SJSA1 (cell line): ENCODE data around the gene HHIP. TPM values are rescaled to one million over a fixed set of nuclear protein-coding genes. Genes with fewer than 3 reads are reported as not detected.

Experiments
- DNase-seq, 2 experiments: peaks; one replicate each; pipeline ENCODE4 v3.0.0-alpha.2; 2015 to 2020; ENCODE audit warnings: low spot score in 2 of 2, low read depth in 1 of 2
- H3K27ac ChIP-seq: fragments of 250-450 bp; sonication (Bioruptor Pico); 2 replicates; pipeline ENCODE4 v1.5.1; 2020; ENCODE audit warnings: mild to moderate bottlenecking, moderate library complexity
- H3K27me3 ChIP-seq: fragments of 250-450 bp; sonication (Bioruptor Pico); replicated peaks from 2 replicates; pipeline ENCODE4 v1.5.1; 2020; ENCODE audit warnings: mild to moderate bottlenecking, moderate library complexity
- H3K36me3 ChIP-seq: fragments of 250-450 bp; sonication (Bioruptor Pico); 2 replicates; pipeline ENCODE4 v1.5.1; 2020; ENCODE audit warnings: mild to moderate bottlenecking
- H3K4me1 ChIP-seq: fragments of 250-450 bp; sonication (Bioruptor Pico); replicated peaks from 2 replicates; pipeline ENCODE4 v1.6.1; 2021; ENCODE audit warnings: mild to moderate bottlenecking
- H3K4me3 ChIP-seq: fragments of 250-450 bp; sonication (Bioruptor Pico); 2 replicates; pipeline ENCODE4 v1.5.1; 2020; ENCODE audit warnings: mild to moderate bottlenecking
- H3K9me3 ChIP-seq: fragments of 250-450 bp; sonication (Bioruptor Pico); replicated peaks from 2 replicates; pipeline ENCODE4 v1.5.1; 2020; ENCODE audit warnings: mild to moderate bottlenecking
- total RNA-seq: library from RNA; depleted of rRNA; stranded (reverse); fragments of >200 nt; shearing (Covaris generic); gene quantifications from 2 replicates; pipeline ENCODE4 v1.2.3, GENCODE V29; 2014

HHIP gene
- total RNA-seq, 1 experiment from 2014 or later = 8.8 TPM

DNA sequence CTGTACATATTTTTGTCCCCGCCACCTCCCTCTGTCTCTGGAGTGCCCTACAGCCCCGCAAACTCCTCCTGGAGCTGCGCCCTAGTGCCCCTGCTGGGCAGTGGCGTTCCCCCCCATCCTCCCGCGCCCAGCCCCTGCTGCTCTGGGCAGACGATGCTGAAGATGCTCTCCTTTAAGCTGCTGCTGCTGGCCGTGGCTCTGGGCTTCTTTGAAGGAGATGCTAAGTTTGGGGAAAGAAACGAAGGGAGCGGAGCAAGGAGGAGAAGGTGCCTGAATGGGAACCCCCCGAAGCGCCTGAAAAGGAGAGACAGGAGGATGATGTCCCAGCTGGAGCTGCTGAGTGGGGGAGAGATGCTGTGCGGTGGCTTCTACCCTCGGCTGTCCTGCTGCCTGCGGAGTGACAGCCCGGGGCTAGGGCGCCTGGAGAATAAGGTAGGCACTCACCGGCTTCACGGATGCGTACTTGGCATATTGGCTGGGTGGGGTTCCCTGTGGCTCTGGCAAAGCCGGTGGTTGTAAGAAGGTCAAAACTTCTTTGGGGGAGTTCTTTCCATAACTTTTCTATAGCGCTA is 653 bp downstream of the HHIP start:
- H3K9me3 ChIP-seq = no peaks in the 10 kb centered on the region
- peaks cover 49% of the 10 kb centered on the region for H3K4me1 ChIP-seq
- no peaks in the 10 kb centered on the region for H3K36me3 ChIP-seq
- no peaks in the 10 kb centered on the region for H3K27me3 ChIP-seq
- H3K4me3 ChIP-seq = peak overlapping the region; percentile 53
- DNase-seq = peak; percentile 59 to 61
- no peak overlapping the region for H3K27ac ChIP-seq

- H3K27ac ChIP-seq = peak overlapping the region; percentile 13; the same call in 1 of the 2 replicates
- H3K27me3 ChIP-seq = no peaks in the 10 kb centered on the region
- H3K4me1 ChIP-seq = peaks cover 52% of the 10 kb centered on the region
- H3K4me3 ChIP-seq = peak overlapping the region; percentile 53
- H3K9me3 ChIP-seq = no peaks in the 10 kb centered on the region
- no peaks in the 10 kb centered on the region for H3K36me3 ChIP-seq
- DNase-seq = peak in 1 of 2 experiments; percentile 54
Observed at GRCh38 chr4:144647095-144647561, 1.2 kb downstream of the HHIP start.

- Histone ChIP-seq H3K4me3 (peak overlapping the region; percentile 53), H3K36me3 (no peaks in the 10 kb centered on the region), H3K9me3 (no peaks in the 10 kb centered on the region), H3K27me3 (no peaks in the 10 kb centered on the region), H3K27ac (peak overlapping the region; percentile 13; the same call in 1 of the 2 replicates), H3K4me1 (peaks cover 56% of the 10 kb centered on the region)
- peak in 1 of 2 experiments; percentile 40 for DNase-seq
Observed at GRCh38 chr4:144647590-144647989, 1.6 kb downstream of the HHIP start.

DNA sequence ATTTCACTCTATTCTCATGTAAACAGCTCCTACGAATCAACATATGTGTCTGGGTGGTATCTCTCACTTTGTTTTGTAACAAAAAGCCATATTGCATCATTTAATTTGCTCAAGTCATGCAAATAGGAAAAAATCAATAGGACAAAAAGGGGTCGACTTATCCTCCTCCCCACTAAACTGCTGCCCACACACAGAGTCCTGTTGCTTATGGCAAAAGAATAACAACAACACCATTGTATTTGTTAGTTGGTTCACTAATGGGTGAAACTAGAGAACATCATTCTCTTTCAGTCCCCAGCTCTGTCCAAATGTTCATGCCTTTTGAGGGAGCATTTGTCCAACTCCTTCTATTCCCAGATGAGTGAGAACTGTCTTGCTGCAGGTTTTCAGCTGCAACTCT is 2.1 kb downstream of the HHIP start:
- Histone ChIP-seq H3K27me3 (no peaks in the 10 kb centered on the region), H3K27ac (peak overlapping the region; percentile 13; the same call in 1 of the 2 replicates), H3K9me3 (no peaks in the 10 kb centered on the region), H3K4me3 (peak overlapping the region; percentile 53), H3K4me1 (peaks cover 58% of the 10 kb centered on the region), H3K36me3 (no peaks in the 10 kb centered on the region)
- peak in 1 of 2 experiments; percentile 43 for DNase-seq

GRCh38 chr4:144649646-144650045 is 3.7 kb downstream of the HHIP start:
- Histone ChIP-seq H3K27ac (peak overlapping the region; percentile 18; the same call in 1 of the 2 replicates), H3K4me1 (peaks cover 72% of the 10 kb centered on the region), H3K4me3 (no peak overlapping the region; the same call in 1 of the 2 replicates)

DNA sequence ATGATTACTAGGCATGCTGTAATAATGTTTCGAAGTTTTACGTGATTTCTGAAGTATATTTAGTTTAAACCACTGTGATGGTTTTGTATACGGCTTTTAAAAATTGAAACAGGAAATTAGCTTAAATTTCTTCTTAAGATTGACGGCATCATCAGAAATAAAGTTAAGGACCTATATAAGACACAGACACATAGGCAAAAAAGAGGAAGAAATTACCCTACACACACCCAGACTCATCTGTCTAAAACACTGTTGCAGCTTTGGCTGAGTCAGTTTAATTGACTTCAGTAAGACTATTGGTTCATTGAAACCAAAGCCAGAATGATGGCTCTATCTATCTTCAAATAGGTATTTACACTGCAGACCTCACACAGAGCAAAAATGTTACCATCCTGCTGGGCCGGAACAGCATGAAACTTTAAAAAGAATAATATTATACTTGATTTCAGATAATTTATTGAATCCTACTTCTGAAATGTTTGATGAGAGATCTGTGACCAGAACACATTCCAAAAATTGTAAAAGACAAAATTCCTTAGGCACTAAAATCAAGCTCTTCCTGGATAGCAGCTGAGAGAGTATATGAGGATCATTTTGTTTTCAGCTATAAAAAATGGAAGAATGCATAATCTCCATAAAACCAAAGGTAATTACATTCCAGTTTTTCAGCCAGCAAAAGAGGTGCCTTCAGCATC is 4.5 kb downstream of the HHIP start:
- no peaks in the 10 kb centered on the region for H3K36me3 ChIP-seq
- H3K27me3 ChIP-seq = no peaks in the 10 kb centered on the region
- peak overlapping the region; percentile 18 for H3K27ac ChIP-seq
- DNase-seq = peak in 1 of 2 experiments; percentile 64
- H3K9me3 ChIP-seq = no peaks in the 10 kb centered on the region
- H3K4me3 ChIP-seq = no peak overlapping the region
- H3K4me1 ChIP-seq = peaks cover 77% of the 10 kb centered on the region

More at GRCh38 chr4:144649646-144650045, 3.7 kb downstream of the HHIP start:
- Histone ChIP-seq H3K27me3 (no peaks in the 10 kb centered on the region), H3K36me3 (no peaks in the 10 kb centered on the region), H3K9me3 (no peaks in the 10 kb centered on the region)
- peak in 1 of 2 experiments; percentile 37 for DNase-seq

DNA sequence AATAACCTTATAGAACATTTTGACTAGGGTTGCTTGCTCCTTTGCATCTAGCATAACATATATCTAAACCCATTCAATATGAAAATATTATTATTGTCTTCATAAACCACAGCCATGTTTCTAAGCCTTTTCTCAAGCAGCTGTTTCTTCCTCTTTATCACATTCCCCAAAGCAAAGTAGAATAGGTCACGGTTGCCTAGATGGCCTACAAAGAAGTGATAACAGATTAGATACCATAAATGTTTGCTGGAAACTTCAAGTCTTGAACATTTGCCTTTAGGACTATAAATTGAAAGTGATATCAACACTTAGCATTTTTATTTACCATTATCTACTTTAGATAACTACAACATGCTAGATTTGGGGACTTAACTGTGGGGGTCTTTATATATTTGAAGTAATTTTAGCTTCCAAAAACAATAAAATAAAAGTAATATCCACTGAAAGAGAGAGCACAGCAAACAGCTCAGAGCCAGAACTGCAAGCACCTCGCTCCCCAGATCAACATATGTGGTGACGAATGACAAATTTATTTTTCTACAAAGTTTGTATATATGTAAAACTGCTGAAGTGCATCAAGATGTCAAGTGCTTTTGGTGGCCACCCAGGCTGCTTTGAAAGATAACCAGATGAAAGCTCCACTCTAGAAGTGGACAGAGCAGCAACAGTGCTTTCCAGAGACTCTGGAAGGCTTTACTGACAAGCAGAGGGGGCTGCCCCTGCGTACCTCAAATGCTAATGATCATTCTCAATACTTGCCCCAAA is 8.0 kb downstream of the HHIP start:
- H3K4me3 ChIP-seq = no peak overlapping the region
- peak; percentile 75 to 79 for DNase-seq
- H3K27ac ChIP-seq = no peak overlapping the region
- H3K4me1 ChIP-seq = peaks cover 61% of the 10 kb centered on the region
- no peaks in the 10 kb centered on the region for H3K36me3 ChIP-seq
- H3K27me3 ChIP-seq = no peaks in the 10 kb centered on the region
- H3K9me3 ChIP-seq = no peaks in the 10 kb centered on the region

DNA sequence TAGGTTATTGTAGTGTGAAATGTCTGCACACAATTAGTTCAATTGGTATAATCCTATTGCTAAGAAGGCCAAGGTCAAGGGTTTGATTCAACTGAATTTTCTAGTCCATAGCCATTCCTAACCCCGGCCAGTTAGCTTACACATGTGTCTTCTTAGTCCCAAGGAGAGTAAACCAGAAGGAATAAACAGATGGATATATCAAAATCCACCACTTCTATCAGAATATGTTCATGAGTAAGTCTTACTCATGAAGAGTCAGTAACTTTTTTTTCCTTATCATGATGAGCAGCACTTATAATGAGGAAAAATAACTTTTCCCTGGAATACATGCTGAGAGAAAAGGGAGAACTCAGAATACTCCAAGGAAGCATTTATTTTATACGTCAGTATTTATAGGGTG is 9.5 kb downstream of the HHIP start:
- no peak for DNase-seq
- Histone ChIP-seq H3K4me1 (peaks cover 54% of the 10 kb centered on the region), H3K27ac (no peak overlapping the region)

DNA sequence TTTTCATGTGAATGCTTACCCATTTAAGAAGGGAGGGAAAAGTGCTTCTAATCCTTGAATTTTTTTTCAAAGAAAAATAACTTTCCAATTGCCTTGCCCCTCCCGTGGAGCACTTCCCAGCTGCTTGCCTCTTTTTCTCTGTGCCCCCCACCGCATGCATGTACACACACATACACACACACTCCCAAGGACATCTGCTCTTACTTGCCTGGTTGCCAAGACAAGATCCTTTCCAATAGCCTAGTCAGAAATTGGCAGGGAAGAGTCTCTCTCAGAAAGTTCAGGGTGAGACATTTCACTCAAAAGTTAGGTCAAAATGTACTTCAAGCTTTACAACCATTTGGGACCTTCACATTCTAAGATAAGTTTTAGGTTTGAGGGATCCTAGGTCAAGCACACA is 10.9 kb downstream of the HHIP start:
- no peak for DNase-seq
- H3K4me1 ChIP-seq = peaks cover 41% of the 10 kb centered on the region

More for the DNA sequence above, 9.5 kb downstream of the HHIP start:
- Histone ChIP-seq H3K4me3 (no peak overlapping the region), H3K27me3 (no peaks in the 10 kb centered on the region), H3K36me3 (no peaks in the 10 kb centered on the region), H3K9me3 (no peaks in the 10 kb centered on the region)

GRCh38 chr4:144658015-144658567 is 12.1 kb downstream of the HHIP start:
- no peak for DNase-seq
- Histone ChIP-seq H3K27ac (no peak overlapping the region), H3K9me3 (no peaks in the 10 kb centered on the region), H3K36me3 (no peaks in the 10 kb centered on the region), H3K27me3 (no peaks in the 10 kb centered on the region), H3K4me3 (no peak overlapping the region), H3K4me1 (peaks cover 34% of the 10 kb centered on the region)

More for the DNA sequence above, 10.9 kb downstream of the HHIP start:
- no peaks in the 10 kb centered on the region for H3K27me3 ChIP-seq
- H3K4me3 ChIP-seq = no peak overlapping the region
- no peak overlapping the region for H3K27ac ChIP-seq
- H3K9me3 ChIP-seq = no peaks in the 10 kb centered on the region
- H3K36me3 ChIP-seq = no peaks in the 10 kb centered on the region

DNA sequence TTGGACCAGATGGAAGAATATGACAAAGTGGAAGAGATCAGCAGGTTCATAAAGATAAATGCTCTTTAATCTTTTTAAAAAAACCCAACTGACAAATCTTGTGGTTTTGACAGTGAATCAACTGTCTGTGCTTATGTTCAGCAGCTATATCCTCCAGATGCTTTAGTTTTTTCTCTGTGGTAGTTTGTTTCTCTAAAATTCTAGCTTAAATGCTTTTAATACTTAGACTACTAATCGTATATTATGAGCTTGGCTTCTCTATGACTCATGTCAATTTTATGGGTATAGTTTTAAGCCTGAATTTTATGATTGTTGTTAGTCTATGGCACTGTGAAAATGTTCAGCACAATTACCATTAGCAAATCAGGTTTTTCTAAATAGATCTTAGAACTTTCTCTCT is 12.9 kb downstream of the HHIP start:
- H3K9me3 ChIP-seq = no peaks in the 10 kb centered on the region
- H3K27ac ChIP-seq = no peak overlapping the region
- H3K27me3 ChIP-seq = no peaks in the 10 kb centered on the region
- DNase-seq = no peak
- peaks cover 26% of the 10 kb centered on the region for H3K4me1 ChIP-seq
- no peak overlapping the region for H3K4me3 ChIP-seq
- no peaks in the 10 kb centered on the region for H3K36me3 ChIP-seq

DNA sequence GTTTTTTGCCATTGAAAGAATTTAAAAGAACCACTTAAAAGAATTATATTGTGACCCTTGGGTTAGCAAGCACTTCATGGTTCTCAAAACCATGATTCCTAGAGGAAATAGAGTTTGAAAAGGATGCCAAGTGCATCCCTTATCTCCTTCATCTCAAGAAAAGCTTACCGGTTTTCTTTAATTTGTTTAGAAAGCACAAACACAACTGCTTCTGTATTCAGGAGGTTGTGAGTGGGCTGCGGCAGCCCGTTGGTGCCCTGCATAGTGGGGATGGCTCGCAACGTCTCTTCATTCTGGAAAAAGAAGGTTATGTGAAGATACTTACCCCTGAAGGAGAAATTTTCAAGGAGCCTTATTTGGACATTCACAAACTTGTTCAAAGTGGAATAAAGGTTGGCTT is 13.5 kb downstream of the HHIP start:
- H3K9me3 ChIP-seq = no peaks in the 10 kb centered on the region
- no peak overlapping the region for H3K27ac ChIP-seq
- H3K27me3 ChIP-seq = no peaks in the 10 kb centered on the region
- H3K36me3 ChIP-seq = no peaks in the 10 kb centered on the region
- DNase-seq = no peak
- H3K4me3 ChIP-seq = no peak overlapping the region
- H3K4me1 ChIP-seq = peaks cover 21% of the 10 kb centered on the region

DNA sequence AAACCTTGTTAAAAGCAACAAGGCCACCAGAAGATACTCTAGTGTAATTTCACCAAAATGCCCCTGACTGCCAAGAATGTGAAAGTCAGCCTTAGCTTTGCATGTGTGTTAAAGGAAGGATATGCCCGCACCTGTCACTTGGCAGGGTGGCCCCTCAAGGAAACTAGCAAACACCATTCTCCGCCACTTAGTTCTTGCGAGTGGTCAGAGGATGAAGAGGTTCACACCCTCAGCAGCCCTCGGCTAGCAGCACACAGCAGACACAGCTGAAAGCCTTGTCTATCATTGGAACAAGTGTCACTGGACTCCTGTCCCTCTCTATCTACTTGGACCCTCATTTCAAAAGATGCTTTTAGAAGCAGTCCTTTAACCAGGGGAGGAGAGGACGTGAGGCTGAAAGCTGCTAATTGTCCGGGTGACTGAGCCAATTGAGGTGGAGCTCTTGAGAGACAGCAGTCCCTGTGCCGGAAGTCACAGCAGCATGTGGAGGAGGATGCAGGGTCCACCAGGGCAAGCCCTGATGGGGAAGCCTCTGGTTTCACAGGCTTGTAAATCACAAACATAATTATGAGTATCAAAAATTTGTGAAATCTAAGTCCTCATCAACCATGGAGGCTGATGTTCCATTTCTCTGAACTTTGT is 18.0 kb downstream of the HHIP start:
- no peak overlapping the region for H3K4me3 ChIP-seq
- DNase-seq = no peak
- H3K4me1 ChIP-seq = peaks cover 20% of the 10 kb centered on the region
- no peaks in the 10 kb centered on the region for H3K9me3 ChIP-seq
- H3K36me3 ChIP-seq = no peaks in the 10 kb centered on the region
- H3K27ac ChIP-seq = no peak overlapping the region
- no peaks in the 10 kb centered on the region for H3K27me3 ChIP-seq
